PC-3 (cell line): ENCODE measurements around the gene OXNAD1.

Experiments
- CTCF ChIP-seq: fragments of 300-600 bp; sonication (generic); conservative IDR thresholded peaks from 2 replicates; pipeline ENCODE4 v1.5.1; 2017; ENCODE audit warnings: antibody characterized with exemption, low read depth, mild to moderate bottlenecking, low read length
- EZH2 ChIP-seq: fragments of 300-600 bp; sonication (generic); IDR thresholded peaks from one replicate; pipeline ENCODE4 v1.6.1; 2017; ENCODE audit warnings: antibody characterized with exemption, mild to moderate bottlenecking, low read length; ENCODE audit not compliant: unreplicated experiment
- EZH2phosphoT487 ChIP-seq: fragments of 300-600 bp; sonication (generic); IDR thresholded peaks from 2 replicates; pipeline ENCODE4 v1.6.1; 2018; ENCODE audit warnings: mild to moderate bottlenecking, antibody characterized with exemption, low read length, borderline replicate concordance

GRCh38 chr3:16319723-16320122 lies 54.7 kb downstream of the OXNAD1 start:
- no peak for TF ChIP-seq CTCF
- no peak for TF ChIP-seq EZH2
- TF ChIP-seq EZH2phosphoT487: no peak
